Measurements from ENCODE around the gene PROSER2.

The PROSER2 gene

GRCh38 chr10:11819027-11819426 lies 4.1 kb upstream of the PROSER2 start:
- H3K9me3 ChIP-seq (ENCODE audit: severe bottlenecking): no peaks in the 10 kb centered on the region
- no peaks in the 10 kb centered on the region for H3K36me3 ChIP-seq
- TF ChIP-seq, protein P1, sequence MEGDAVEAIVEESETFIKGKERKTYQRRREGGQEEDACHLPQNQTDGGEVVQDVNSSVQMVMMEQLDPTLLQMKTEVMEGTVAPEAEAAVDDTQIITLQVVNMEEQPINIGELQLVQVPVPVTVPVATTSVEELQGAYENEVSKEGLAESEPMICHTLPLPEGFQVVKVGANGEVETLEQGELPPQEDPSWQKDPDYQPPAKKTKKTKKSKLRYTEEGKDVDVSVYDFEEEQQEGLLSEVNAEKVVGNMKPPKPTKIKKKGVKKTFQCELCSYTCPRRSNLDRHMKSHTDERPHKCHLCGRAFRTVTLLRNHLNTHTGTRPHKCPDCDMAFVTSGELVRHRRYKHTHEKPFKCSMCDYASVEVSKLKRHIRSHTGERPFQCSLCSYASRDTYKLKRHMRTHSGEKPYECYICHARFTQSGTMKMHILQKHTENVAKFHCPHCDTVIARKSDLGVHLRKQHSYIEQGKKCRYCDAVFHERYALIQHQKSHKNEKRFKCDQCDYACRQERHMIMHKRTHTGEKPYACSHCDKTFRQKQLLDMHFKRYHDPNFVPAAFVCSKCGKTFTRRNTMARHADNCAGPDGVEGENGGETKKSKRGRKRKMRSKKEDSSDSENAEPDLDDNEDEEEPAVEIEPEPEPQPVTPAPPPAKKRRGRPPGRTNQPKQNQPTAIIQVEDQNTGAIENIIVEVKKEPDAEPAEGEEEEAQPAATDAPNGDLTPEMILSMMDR (IDR thresholded peaks at IDR 0.05; ENCODE audit: low read depth, low read length): no peak
- no peak for DNase-seq
- no peaks in the 10 kb centered on the region for H3K27me3 ChIP-seq (ENCODE audit: insufficient read depth, low read depth, severe bottlenecking)
- no peak overlapping the region for H3K27ac ChIP-seq
- H3K4me3 ChIP-seq (ENCODE audit: low read depth, low read length): no peak overlapping the region

DNA sequence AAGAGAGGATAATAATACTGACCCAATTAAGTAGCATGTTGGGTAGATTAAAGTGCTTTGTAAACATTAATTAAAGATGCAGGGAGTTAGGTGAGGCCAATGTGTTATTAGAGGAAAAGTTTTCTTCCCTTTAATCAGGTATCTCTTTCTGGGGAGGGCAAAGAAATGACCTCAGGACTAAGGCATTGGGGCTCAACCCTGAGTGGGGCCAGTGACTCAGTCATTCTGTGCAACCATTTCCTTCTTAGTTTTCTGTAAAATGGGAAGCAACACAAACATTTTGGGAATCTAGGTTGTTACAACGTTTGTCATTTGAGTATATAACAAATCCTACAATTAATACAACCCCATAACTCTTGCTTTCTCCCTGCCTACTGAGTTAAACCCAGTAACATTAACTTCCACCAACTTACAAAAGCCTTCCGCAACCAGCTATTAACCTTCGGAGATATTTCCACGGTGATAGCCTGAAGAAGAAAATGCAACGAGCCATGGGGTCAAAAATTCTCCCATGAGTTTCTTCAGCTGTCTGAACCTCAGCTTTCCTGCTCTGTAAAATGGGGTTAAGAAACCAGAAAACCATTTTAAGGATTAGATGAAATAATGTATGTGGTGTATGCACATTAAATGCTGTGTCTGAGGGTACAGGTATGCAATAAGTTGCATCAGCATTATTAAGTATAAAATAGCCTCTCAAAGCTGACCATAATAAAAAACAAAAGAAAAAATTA lies 965 bp upstream of the PROSER2 start:
- Histone ChIP-seq H3K27me3 (ENCODE audit: insufficient read depth, low read depth, severe bottlenecking) (no peaks in the 10 kb centered on the region), H3K36me3 (no peaks in the 10 kb centered on the region), H3K4me3 (ENCODE audit: low read depth, low read length) (no peak overlapping the region), H3K9me3 (ENCODE audit: severe bottlenecking) (no peaks in the 10 kb centered on the region), H3K27ac (no peak overlapping the region)
- no peak for DNase-seq
- TF ChIP-seq, protein P1 (IDR thresholded peaks at IDR 0.05; ENCODE audit: low read depth, low read length): no peak

- Histone ChIP-seq H3K36me3 (no peaks in the 10 kb centered on the region), H3K27ac (no peak overlapping the region), H3K4me3 (ENCODE audit: low read depth, low read length) (peak overlapping the region; percentile 65), H3K27me3 (ENCODE audit: insufficient read depth, low read depth, severe bottlenecking) (no peaks in the 10 kb centered on the region), H3K9me3 (ENCODE audit: severe bottlenecking) (no peaks in the 10 kb centered on the region)
- no peak for DNase-seq
- TF ChIP-seq, protein P1 (IDR thresholded peaks at IDR 0.05; ENCODE audit: low read depth, low read length): no peak
Measured at GRCh38 chr10:11822809-11823121, 391 bp upstream of the PROSER2 start.

- peak overlapping the region; percentile 65 for H3K4me3 ChIP-seq (ENCODE audit: low read depth, low read length)
- H3K27ac ChIP-seq: no peak overlapping the region
- H3K27me3 ChIP-seq (ENCODE audit: insufficient read depth, low read depth, severe bottlenecking): no peaks in the 10 kb centered on the region
Measured at GRCh38 chr10:11823989-11824346, 812 bp downstream of the PROSER2 start.

DNA sequence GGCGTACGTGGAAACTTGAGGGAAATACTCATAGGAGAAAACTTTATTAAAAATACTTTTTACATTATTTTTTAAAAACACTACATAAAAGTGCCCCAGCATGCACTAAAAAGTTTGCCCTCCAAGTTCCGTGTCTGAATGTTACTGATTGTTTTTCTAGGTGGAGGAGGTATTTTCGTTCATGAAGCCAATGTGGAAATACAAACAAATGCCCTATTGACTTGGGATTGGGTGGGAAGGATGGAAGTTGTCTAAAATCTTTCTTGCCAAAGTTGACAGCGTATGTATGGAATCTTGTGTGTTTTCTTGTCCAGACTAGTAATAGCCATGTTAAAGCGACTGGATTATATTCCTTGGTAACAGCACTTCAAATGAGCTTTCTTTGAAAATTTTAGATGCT lies 1.2 kb downstream of the PROSER2 start:
- TF ChIP-seq, protein P1 (IDR thresholded peaks at IDR 0.05; ENCODE audit: low read depth, low read length): no peak
- Histone ChIP-seq H3K4me3 (ENCODE audit: low read depth, low read length) (no peak overlapping the region), H3K27me3 (ENCODE audit: insufficient read depth, low read depth, severe bottlenecking) (no peaks in the 10 kb centered on the region), H3K9me3 (ENCODE audit: severe bottlenecking) (no peaks in the 10 kb centered on the region), H3K36me3 (no peaks in the 10 kb centered on the region), H3K27ac (no peak overlapping the region)
- no peak for DNase-seq

More at GRCh38 chr10:11823989-11824346, 812 bp downstream of the PROSER2 start:
- Histone ChIP-seq H3K9me3 (ENCODE audit: severe bottlenecking) (no peaks in the 10 kb centered on the region), H3K36me3 (no peaks in the 10 kb centered on the region)
- no peak for DNase-seq
- TF ChIP-seq, protein P1 (IDR thresholded peaks at IDR 0.05; ENCODE audit: low read depth, low read length): no peak

DNA sequence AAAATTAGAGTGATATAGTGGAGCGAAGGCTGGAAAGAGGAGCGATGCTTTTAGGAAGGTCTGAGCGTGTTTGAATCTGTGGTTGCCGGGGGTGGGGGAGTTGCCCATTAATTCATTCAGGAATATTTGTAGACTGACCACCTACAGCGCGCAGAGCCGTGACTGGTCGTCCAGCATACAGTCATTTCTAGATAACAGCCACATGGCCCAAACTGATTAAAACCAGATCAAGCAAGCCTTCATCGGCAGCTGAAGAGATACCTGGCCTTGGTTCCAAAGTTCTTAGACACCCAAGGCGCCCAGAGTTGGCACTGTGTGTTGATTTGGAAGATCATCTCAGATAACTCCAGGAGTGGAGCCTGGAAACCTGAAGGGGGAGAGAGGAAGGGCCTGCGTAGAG lies 1.7 kb downstream of the PROSER2 start:
- H3K4me3 ChIP-seq (ENCODE audit: low read depth, low read length): no peak overlapping the region
- H3K9me3 ChIP-seq (ENCODE audit: severe bottlenecking): no peaks in the 10 kb centered on the region
- no peaks in the 10 kb centered on the region for H3K27me3 ChIP-seq (ENCODE audit: insufficient read depth, low read depth, severe bottlenecking)
- TF ChIP-seq, protein P1 (IDR thresholded peaks at IDR 0.05; ENCODE audit: low read depth, low read length): no peak
- no peak overlapping the region for H3K27ac ChIP-seq
- H3K36me3 ChIP-seq: no peaks in the 10 kb centered on the region
- no peak for DNase-seq
